Glomerular visceral epithelial cell (primary cell): Measurements from ENCODE around the gene SDF2L1.

Experiments
- DNase-seq: peaks from one replicate; pipeline ENCODE4 v3.0.0-alpha.2; 2016; ENCODE audit errors: extremely low spot score

SDF2L1 gene

GRCh38 chr22:21622011-21622918 is 19.8 kb upstream of the SDF2L1 start:
- DNase-seq: no peak

- DNase-seq: no peak
Measured at GRCh38 chr22:21622919-21623647, 19.0 kb upstream of the SDF2L1 start.

DNA sequence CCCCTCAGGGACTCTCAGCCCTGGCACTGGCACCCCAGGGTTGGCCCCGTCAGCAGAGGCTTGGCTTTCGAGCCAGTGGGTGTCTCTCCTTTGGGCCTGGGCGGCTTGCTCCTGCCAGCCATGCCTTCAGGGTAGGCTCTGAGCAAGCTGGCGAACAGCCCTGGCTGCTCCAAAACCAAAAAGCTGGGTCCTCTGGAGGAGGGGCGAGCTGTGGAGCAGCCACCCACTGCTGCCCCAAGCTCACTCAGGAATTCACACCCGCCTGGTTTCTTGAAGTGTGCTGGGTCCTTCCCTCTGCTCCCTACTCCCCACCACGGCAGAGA is 18.5 kb upstream of the SDF2L1 start:
- no peak for DNase-seq

- DNase-seq: peak; percentile 15
Measured at GRCh38 chr22:21624120-21624879, 17.8 kb upstream of the SDF2L1 start.

DNA sequence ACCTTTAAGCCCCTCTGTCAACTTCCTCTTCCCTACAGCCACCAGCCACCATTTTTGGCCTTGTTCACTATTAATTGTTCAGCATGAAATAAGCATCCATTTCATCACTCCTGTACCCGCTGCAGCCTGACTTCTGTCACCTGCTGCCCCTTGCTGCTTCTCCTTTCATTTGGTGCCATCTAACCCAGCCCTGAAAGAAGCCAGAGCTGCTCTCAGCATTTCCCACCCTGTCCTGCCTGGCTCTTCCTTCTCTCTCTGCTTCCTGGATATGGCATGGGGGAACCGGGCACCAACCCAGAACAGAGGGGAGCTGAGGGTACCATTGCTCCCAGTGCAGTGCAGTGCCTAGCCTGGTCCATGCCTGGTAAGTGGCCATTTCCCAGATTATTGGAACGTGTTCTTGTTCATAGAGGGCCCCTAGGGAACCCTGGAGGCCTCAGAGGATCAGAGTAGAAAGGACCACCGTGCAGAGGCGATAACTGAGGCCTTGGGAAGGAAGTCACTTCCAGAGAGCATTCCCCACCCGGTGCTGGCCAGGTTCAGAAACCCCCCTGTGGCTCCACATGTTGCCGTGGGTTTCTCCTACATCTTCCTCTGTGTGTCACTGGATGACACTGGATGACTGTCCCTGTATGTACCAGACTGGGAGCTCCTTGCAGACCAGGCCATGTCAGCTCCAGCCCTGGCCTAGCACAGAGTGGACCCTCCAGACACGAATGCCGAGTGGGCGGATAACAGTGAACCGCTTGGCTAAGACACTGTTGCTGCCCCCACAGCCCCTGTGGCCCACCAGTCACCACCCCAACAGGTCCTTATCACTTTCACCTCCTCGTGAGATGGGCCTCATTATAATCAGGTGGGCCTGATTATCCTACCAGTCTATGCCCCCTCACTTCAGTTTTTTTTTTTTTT is 17.0 kb upstream of the SDF2L1 start:
- DNase-seq: no peak

GRCh38 chr22:21626073-21626734 is 15.9 kb upstream of the SDF2L1 start:
- DNase-seq: no peak

GRCh38 chr22:21626735-21627469 is 15.2 kb upstream of the SDF2L1 start:
- no peak for DNase-seq

DNA sequence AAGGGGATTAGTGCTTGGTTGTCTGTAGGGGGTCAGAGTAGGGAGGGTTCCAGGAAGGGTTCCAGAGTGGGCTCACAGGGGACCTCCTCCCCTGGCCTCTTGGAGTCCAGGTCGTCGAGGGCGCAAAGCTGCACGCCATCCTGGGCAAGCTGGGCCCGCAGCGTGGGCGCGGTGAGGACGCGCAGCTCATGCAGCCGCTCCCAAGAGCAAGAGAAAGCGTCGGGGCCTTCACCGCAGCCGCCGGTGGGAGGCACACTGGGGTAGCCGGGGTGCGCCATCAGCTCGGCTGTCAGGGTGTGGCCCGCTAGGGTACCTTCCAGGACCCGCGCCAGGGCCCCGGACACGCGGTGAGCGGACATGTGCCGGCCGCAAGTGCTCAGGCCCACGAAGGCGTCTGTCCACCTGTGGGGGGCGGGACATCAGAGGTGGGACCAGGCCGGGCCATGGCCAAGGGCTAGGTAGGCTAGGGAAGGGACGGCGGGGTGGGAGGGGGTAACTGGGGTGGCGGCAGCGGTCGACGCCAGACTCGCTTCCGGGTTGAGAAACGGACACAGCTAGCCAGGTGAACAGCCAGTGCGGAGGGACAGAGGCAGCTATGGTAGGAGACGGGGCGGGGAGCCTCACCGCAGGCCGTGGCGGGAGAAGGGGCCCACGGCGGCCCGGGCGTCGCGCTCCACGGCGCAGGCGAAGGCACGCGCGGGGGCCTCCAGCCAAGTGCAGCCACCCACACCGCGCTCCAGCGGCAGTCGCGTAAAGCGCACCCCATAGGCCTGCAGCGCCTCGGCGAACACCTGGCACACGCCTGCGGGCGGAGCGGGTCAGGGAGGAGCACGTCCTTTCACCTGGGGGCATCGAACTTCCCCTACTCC is 13.5 kb upstream of the SDF2L1 start:
- no peak for DNase-seq

- DNase-seq: peak; percentile 91
Measured at GRCh38 chr22:21629255-21630149, 12.6 kb upstream of the SDF2L1 start, which contains the start of gene YDJC. Gene YDJC, minus strand, starts transcription at chr22:21630022. Its CDS starts 8 bp downstream, at chr22:21630014.

- DNase-seq: no peak
Measured at GRCh38 chr22:21631025-21631424, 11.1 kb upstream of the SDF2L1 start.

GRCh38 chr22:21632237-21632895 is 9.7 kb upstream of the SDF2L1 start, which contains the start of gene CCDC116:
Gene CCDC116, plus strand, starts transcription at chr22:21632760. Its CDS starts 422 bp downstream, at chr22:21633182.
- no peak for DNase-seq

DNA sequence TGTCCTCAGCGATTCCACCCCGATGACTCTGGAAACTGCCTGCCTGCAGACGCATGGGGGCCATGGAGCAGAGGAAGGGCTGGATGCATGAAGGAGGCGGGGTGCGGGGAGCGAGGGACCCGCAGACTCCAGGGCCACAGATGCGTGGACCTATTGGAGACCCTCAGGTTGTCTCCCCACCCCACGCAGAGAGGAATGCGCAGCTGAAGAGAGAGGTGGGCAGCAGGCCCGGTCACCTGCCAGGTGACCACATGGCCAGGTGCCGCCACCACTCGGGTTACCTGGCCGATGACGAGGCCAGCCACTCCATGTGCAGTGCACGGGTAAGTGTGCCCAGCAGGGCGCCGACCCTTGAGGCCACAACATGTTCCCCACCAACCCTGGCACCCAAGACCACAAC is 9.2 kb upstream of the SDF2L1 start:
- no peak for DNase-seq

GRCh38 chr22:21633481-21633880 is 8.6 kb upstream of the SDF2L1 start:
- DNase-seq: no peak

GRCh38 chr22:21634081-21634480 is 8.0 kb upstream of the SDF2L1 start:
- no peak for DNase-seq

- DNase-seq: no peak
Measured at GRCh38 chr22:21634844-21635243, 7.3 kb upstream of the SDF2L1 start.

DNA sequence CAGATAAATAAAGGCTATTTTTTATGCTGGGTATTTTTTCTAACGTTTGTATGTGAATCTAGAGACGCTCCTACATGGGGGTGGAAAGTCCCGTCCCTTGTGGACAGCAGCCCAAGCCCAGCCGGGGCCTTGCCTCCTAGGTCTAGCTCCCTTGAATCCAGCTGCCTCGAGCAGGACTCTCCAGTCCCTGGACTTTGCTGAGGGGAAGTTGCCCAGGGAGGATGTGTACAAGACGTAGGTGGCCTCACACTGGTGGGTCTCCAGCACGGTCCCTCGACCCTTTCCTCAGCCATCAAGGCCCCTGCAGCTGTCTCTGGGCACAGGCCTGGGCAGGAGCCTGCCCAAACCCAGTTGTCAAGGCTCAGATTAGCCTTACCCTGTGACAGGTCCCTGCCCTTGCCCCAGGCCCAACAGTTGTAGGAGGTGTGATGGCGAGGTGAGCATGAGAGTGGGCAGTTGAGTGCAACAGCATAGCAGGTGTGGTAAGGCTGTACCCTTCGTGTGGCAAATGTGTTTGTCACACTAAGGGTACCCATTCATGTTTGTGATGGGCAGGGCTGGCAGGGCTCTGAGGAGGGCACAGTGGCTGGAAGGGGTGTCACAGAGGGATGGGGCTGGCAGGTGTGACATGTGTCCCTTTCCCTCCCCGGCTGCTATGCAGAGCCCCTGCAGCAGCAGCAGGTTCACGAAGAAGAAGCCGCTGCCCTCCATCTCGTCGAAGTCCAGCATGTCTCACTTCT is 6.2 kb upstream of the SDF2L1 start:
- no peak for DNase-seq
